GM18867 (cell line): ENCODE results near the gene PCNX4.
"Not testable (repeated sequence)": the region's sequence is repeated elsewhere in the genome, so short reads cannot be mapped to it uniquely, and the experiment has no call there.

Source experiments
- ATAC-seq: cut with Tn5 transposase; IDR thresholded peaks from one replicate; pipeline ENCODE4 v1.9.1; 2021; ENCODE audit warnings: mild to moderate bottlenecking, moderate library complexity; ENCODE audit not compliant: unreplicated experiment

Gene PCNX4

DNA sequence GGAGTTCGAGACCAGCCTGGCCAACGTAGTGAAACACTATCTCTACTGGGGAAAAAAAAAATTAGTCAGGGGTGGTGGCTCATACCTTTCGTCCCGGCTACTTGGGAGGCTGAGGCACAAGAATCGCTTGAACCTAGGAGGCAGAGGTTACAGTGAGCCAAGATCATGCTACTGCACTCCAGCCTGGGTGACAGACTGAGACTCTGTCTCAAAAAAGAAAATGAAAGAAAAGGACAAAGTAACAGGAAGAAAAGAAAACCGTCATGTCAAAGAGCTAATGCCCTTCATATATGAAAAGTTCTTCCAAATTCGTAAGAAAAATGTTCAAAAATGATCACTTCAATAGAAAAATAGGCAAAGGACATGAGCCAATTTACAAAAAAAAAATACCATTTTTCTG, 8.1 kb downstream of the PCNX4 start:
- not testable (repeated sequence) for ATAC-seq

DNA sequence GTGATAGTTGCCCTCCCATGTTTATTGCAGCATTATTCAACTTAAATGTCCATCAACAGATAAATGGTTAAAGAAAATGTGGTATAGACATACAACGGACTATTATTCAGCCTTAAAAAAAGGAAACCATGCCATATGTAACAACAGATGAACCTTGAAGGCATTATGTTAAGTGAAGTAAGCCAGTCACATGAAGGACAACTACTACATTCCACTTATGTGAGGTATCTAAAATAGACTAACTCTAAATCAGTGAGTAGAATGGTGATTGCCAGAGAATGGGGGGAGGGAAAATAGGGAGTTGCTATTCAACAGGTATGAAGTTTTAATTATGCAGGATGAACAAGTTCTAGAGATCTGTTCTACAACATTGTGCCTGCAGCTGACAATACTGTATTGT, 10.1 kb downstream of the PCNX4 start:
- ATAC-seq: no peak

DNA sequence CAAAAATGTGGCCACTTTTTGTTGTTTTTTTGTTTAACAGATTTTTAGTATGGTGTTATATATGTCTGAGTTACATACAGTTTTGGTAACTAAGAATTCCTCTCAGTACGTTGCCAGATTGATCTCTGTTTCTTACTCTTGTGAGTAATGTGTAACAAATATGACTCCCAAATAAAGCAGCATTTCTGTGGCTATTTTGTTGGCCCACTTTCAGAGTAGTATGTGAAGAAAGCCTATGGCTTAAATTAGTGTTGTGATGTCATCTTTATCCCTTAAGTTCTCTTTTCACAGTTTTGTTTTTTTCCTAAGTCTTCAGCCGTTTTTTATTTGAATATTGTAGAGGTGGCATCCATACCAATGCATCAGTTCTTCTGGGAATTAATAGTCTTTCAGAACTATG, 10.7 kb downstream of the PCNX4 start:
- ATAC-seq: no peak

DNA sequence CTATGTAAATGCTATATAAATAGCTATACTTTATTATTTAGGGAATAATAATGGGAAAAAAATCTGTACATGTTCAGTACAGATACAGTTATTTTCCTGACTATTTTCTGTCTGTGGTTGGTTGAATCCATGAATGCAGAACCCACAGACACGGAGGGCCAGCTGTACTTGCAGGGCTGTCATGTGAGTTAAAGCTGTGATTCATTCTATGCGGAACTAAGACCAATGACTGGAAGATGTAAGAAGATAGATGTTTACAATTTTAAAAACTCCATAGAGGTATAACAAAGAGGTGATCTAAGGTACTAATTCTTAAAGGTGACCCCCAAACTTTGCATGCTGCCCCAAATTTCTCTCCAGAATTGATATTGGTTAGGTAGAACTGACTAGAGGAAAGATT, 14.6 kb downstream of the PCNX4 start:
- ATAC-seq: no peak

DNA sequence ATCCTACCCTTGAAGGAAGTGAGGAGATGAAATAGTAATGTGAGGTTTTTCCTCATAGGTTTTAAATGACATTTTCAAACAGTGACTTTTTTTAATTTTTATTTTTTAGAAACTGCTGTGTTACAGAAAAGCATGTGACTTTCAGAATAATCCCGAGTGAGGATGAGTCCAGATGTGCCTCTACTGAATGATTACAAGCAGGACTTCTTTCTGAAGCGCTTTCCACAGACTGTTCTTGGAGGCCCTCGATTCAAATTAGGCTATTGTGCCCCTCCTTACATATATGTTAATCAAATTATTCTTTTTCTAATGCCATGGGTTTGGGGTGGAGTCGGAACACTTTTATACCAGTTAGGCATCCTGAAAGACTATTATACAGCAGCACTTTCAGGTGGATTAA, 15.8 kb downstream of the PCNX4 start:
- ATAC-seq: no peak

DNA sequence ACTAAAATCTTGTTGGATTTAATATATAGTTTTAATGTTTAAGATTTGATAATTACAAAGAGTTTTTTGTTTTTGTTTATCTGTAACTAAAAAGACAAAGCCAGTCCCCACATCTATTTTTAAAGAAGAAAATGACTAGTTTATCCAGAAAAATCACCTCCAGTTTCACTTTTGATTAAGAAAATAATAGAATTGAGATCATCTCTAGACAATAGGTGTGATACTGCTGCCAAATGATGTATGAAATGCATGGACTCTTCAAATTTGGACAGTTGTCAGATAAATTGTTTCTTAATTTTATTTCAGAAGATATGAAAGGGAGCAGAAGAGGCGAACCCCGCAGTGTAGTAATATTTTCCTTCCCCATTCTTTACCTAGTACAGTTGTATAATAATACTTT, 20.0 kb downstream of the PCNX4 start:
- no peak for ATAC-seq

DNA sequence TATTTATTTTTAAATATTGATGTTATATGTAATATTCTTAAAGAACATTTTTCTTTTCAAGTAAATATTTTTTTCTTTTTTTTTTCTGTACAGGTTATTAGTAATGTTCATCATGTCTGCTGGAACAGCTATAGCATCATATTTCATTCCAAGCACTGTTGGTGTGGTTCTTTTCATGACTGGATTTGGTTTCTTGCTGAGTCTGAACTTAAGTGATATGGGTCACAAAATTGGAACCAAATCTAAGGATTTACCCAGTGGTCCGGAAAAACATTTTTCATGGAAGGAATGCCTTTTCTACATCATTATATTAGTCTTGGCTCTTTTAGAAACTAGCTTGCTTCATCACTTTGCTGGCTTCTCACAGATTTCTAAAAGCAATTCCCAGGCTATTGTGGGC, 23.2 kb downstream of the PCNX4 start:
- ATAC-seq: no peak

DNA sequence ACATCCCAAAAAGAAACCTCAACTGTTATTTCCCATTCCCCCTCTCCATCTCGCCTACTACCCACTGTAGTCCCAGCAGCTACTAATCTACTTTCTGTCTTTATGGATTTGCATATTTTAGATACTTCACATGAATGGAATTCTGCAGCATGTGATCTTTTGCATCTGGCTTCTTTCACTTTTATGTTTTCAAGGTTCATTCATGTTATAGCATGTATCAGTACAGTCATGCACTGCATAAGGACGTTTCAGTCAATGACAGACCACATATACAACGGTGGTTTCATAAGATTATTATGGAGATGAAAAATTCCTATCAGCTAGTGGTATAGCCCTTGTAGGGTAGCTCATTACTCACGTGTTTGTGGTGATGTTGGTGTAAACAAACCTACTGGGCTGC, 24.5 kb downstream of the PCNX4 start:
- ATAC-seq: no peak

DNA sequence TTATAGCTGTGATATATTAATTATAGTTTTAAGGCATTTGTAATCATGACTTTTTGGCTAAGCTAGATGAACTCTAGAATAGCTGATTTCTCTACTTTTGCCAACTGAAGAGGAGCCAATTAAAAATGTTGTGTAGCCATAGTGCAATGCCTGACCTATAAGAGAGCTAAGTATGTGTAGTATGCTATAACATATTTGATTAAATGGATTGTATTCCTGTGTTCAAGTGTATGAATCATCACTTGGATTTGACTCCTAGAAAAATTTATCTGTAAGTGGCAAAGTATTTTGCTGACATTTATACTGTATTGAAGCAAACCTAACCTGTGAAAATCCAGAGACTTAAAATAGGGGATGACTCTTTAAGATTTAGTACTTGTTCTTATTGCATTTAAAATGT, 34.2 kb downstream of the PCNX4 start:
- ATAC-seq: no peak

DNA sequence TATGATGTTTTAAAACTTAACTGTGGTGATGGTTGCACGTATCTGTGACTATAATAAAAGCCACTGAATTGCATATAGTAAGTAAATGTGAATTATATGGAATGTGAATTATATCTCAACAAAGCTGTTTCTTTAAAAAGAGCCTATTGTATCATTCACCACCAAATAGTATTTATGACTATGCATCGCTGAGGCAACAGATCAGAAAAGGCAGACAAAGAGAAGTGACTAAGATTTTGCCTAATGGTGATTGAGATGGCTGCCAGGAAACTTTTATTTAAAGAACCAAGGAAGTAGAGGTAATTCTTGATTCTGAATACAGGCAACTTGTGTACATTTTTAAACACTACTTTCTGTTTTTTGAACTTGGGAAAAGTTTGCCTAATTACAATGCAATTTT, 41.8 kb downstream of the PCNX4 start:
- ATAC-seq: no peak

DNA sequence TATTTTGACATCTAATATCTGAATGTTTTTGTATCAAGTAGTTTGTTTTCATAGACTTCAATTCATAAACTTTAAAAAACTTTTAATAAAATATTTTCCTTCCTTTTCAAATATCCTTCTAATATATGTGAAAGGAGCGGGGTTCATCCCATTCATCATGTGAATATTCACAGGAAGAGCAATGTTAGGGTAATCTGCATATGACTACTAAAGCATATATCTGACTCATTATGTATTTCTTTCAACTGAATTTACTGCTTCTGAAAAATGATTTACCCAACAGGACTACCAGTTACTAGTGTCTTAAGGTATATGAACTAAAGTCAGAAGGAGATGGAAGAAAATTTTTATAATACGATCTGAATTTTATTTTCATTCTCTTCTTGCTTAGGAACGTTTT, 43.0 kb downstream of the PCNX4 start:
- no peak for ATAC-seq

DNA sequence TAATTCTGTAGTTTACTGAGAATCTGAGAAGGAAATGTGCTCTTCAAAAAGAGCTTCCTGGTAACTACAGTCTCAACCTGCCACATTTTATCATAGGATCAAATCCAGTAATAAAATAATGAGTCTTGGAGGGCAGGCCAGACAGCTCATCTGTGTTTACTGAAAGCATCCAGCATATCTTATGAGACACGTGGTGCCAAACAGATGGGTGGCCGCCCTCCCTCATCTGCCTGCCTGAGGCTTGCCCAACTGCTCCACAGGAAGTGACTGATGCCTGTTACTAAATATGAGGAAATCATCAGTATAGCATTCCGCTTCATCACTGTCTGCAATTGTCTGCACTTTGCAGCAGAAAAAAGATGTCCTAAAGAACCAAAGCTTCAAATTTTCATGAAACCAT, 60.0 kb downstream of the PCNX4 start:
- ATAC-seq: peak; percentile 93

DNA sequence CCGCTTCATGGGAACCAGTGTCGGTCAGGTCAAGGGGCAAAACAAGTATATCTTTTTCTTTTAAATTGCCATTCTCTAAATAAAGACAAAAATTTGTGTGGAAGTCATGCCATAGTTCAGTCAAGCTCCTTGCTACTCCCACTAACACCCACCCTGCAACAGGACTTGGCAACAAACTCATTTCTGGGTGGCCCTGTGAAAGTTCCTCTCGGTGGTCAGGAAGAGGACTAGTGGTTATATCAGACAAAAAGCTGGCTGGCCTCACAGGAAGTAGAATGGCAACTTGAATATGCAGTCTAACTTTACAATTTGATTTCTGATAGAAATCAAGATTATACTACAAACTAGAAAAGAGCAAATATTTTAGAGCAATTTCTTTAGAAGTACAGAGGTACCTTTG, 62.3 kb downstream of the PCNX4 start:
- no peak for ATAC-seq

DNA sequence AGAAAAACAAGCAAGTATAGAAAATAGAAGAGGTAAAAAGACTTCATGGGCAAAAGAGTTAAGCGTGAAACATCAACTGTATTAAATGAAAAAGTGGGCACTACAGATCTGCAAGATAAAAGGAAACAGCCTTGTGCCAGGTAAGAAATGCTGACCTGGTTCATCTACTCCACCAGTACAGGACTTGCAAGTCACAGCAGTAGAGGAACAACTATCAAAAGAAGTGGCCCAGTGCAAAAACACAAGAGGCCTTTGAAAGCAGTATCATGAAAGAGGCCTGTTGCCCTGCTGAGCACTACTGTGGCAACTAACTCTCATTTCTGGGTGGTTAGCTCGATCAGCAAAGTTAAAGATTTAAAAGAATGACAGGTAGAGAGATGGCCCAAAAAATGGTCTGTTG, 62.9 kb downstream of the PCNX4 start:
- ATAC-seq: no peak

DNA sequence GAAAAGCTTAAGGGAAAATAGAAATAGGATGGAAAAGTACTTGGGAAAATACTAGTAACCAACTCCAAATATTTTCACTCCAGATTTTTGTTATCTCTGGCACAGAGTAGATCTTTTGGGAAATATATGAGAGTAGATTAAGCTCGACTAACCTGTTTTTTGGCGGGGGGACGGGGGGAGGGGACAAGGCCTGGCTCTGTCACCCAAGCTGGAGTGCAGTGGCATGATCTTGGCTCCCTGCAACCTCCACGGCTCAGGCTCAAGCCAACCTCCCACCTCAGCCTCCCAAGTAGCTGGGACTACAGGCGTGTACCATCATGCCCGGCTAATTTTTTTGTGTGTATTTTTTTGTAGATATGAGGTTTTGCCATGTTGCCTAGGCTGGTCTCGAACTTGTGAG, 68.7 kb downstream of the PCNX4 start:
- no peak for ATAC-seq

DNA sequence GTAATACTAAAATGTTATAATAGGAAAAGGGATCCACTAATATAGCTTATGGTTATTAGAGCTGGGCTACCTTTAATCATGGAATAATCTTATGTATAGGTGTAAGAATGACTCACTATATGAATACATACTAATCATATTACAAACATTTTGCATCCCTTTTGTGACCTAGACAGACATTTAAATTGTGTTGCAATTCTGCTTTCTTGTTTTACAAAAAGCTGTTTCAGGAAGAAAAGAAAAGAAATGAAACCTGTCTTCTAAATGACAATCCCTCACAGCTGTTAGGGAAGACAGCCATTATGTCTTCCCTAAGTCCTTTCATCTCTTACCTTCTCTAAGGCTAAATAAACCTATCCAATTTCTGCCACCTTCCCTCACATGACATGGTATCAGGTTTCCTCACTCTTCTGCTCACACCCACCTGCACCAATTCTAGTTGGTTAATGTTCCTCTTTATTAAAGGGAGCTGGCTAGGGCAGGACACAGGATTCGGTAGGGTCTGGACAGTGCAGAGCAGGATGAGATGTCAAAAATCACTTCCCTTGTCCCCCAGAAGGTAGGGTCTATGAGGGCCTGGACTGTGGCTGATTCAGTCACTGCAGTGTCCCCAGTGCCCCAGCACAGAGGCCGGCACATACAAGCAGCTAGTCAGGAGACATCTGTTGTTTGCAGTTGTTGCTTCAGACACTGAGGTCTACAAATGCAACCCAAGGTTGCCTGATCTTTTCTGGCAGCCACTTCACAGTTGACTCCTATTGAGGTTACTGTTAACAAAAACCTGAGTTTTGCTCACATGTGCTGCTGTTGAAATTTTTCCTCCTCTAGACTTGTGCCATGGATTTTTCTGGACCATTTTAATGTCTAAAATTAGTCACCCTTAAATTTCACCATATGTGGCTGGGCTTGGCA, 69.7 kb downstream of the PCNX4 start:
- ATAC-seq: no peak

DNA sequence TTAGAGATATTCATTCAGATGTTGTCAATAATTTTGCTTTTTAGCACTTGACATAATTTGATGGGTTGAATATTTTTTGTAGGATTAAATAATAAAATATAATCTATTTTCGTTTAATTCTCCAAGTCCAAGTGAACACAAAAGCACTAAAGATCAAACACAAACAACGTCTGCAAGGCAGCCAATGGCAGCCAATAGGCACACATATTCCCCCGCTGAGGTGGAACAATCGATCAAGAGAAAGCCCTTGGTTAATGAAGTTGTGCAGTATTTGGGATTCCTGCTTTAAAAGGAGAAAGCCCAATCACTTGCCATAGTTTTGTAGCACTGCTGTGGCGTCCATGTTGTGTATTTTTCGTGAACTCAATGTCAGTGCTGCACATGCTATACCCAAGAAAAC, 72.0 kb downstream of the PCNX4 start:
- no peak for ATAC-seq

DNA sequence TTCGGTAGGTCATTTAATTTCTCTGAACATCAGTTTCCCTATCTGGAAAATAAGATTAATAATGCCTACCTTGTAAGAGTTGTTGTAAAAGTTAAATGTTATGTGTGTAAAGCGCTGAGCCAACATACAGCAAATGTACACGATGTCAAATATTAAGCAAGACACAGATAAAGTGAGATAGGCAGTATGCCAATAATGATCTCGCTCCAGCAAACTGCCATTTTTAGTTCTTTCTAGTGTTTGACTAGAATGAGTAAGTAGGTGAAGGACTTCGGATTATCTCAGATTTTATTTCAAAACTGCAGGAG, 72.6 kb downstream of the PCNX4 start:
- peak; percentile 11 for ATAC-seq

DNA sequence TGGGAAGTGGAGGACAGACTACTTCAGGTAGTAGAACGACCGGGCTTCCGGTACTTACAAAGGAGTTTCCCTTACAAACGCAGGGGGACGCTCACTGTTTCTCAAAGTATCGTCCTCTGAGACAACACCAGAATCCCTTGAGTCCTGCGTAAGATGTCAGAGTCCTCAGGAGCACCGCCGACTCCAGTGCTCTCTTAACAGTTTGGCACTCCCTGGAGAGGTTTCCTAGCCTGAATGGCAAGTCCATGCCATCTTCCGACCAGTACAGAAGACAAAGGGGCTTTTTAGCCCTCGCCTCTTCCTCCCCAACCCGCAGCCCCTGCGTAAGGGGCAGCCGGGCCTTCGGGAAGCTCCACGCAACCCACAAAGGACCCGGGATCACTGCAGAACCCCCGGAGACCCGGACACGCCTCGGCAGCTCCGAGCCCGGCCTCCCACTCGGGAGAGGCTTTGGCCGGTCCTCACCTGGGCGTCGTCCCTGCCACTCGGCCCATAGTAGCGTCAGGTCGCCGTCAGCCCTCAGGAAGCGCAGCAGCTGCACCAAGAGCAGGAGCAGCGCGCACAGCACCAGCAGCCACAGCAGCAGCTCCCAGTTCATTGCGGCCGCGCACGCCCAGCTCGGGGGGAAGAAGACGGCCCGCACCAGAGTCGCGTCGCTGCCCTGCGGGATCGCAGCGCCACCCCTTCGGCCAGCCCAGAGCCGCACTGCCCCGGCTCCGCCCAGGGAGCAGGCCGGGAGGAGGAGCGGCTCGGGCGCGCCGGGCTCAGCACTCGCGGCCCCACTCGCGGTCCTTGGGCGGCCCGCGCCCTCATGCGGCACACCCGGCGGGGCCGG, 73.2 kb downstream of the PCNX4 start, which contains the start of gene DHRS7:
TSS of gene DHRS7 (minus strand) at position 687 of the 835 bp plus-strand sequence. CDS start at position 598, 89 bp downstream.
- ATAC-seq: peak; percentile 91

DNA sequence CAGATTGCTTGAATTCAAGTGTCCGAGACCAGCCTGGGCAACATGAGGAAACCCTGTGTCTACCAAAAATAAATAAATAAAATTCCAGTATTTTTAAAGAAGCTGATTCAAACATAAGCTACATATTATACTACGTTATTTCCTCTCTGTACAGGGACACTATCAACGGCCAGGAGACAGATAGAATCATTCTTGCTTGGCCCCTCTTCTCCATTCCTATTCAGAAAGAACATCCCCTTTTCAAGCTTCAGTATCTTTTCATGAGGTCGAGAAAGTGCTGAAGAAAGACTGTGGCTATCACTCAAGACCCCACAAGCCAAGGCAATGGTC, 73.8 kb downstream of the PCNX4 start:
- ATAC-seq: no peak

DNA sequence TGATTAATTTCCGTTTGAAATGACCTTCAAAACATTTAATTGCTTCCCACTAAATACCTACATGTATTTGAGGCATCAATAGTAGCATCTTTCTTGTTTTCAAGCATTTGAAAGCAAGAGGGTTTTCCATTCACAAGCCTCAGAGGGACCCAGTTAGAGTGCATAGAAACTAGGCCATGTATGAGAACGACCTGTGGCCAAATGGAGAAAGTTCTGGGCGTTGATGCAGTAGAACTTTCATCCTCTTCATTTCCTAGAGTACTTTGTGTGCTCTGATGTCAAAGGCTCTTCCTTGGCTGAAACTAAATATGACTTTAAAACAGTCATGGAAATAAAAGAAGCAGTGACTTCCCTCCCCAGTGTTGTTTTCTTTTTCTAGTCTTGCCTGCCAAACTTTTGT, 74.4 kb downstream of the PCNX4 start:
- ATAC-seq: no peak

DNA sequence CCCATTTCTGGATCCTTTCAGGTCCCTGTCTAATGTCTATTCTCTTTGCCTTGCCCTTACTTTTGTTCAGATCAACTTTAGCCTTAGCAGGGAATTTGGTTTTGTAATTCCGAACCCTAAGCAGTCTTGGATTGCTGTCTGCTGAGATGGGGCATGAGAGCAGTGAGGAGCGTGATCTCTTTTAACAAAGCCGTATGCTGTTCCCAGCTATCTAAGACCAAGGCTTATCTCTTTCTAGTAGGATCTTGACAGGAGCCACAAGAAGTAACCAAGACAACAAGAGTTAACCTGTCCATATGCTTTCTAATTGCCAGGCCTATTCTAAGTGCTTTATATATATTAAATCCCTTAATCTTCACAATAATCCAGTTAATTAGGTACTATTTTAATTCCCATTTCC, 78.0 kb downstream of the PCNX4 start:
- ATAC-seq: no peak
